Parathyroid adenoma (tissue), 2 donors: ENCODE data around the gene GXYLT2.

Experiments
- H2AFZ ChIP-seq: fragments of 300-600 bp; sonication (generic); one replicate; pipeline ENCODE4 v1.7.0; 2017; ENCODE audit warnings: antibody characterized with exemption, mild to moderate bottlenecking
- H3K27ac ChIP-seq: fragments of 300-600 bp; sonication (generic); one replicate; pipeline ENCODE4 v1.7.0; 2017
- H3K27me3 ChIP-seq: fragments of 300-600 bp; sonication (generic); one replicate; pipeline ENCODE4 v1.7.0; 2017; ENCODE audit warnings: low read length; ENCODE audit not compliant: control insufficient read depth, insufficient read depth
- H3K36me3 ChIP-seq: fragments of 300-600 bp; sonication (generic); one replicate; pipeline ENCODE4 v1.7.0; 2017; ENCODE audit warnings: low read length; ENCODE audit not compliant: control insufficient read depth, insufficient read depth
- H3K4me1 ChIP-seq: fragments of 300-600 bp; sonication (generic); one replicate; pipeline ENCODE4 v1.7.0; 2017; ENCODE audit warnings: control low read depth
- H3K4me2 ChIP-seq: fragments of 300-600 bp; sonication (generic); one replicate; pipeline ENCODE4 v1.7.0; 2017; ENCODE audit warnings: low read length
- H3K4me3 ChIP-seq: fragments of 300-600 bp; sonication (generic); one replicate; pipeline ENCODE4 v1.7.0; 2017; ENCODE audit warnings: low read depth, low read length
- H3K79me2 ChIP-seq: fragments of 300-600 bp; sonication (generic); one replicate; pipeline ENCODE4 v1.7.0; 2017; ENCODE audit warnings: control low read depth
- H3K9ac ChIP-seq: fragments of 300-600 bp; sonication (generic); one replicate; pipeline ENCODE4 v1.7.0; 2017; ENCODE audit warnings: mild to moderate bottlenecking
- H3K9me3 ChIP-seq: fragments of 300-600 bp; sonication (generic); one replicate; pipeline ENCODE4 v1.7.0; 2017; ENCODE audit warnings: low read length; ENCODE audit not compliant: control insufficient read depth
- CTCF ChIP-seq: fragments of 300-600 bp; sonication (generic); IDR thresholded peaks from one replicate; pipeline ENCODE4 v1.7.0; 2017; ENCODE audit warnings: antibody characterized with exemption, mild to moderate bottlenecking
- donor health status: primary hyperparathyroidism.

GXYLT2 gene

DNA sequence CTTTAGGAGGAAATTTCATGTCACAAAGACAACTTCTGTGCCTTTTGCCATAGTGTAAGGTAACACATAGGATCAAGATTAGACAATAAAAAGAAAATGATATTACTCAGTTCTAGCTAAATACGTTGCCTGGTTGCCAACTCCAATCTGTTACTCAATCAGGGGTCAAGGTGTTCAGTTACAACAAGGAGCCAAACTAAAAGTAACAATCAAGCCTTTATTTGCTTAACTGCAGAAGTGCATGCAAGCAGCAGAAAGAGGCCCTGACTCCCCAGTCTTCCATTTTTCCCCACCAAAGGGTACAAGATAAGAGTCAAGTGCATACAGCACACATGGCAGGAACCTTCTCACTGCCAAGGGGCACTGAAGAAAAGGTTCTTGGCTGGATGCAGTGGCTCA is 80.4 kb downstream of the GXYLT2 start:
- Histone ChIP-seq H3K9me3 (no peaks in the 10 kb centered on the region), H3K36me3 (no peaks in the 10 kb centered on the region), H3K4me1 (no peaks in the 10 kb centered on the region), H3K79me2 (no peaks in the 10 kb centered on the region), H2AFZ (no peak overlapping the region), H3K27me3 (no peaks in the 10 kb centered on the region), H3K4me3 (no peak overlapping the region), H3K27ac (no peak overlapping the region), H3K4me2 (no peak overlapping the region), H3K9ac (no peak overlapping the region)
- no peak for TF ChIP-seq CTCF

- no peak overlapping the region for H3K27ac ChIP-seq
- no peak overlapping the region for H2AFZ ChIP-seq
- no peaks in the 10 kb centered on the region for H3K27me3 ChIP-seq
- no peaks in the 10 kb centered on the region for H3K4me1 ChIP-seq
- H3K79me2 ChIP-seq = no peaks in the 10 kb centered on the region
- H3K36me3 ChIP-seq = no peaks in the 10 kb centered on the region
- TF ChIP-seq CTCF = no peak
- no peak overlapping the region for H3K9ac ChIP-seq
- no peaks in the 10 kb centered on the region for H3K9me3 ChIP-seq
- H3K4me3 ChIP-seq = no peak overlapping the region
- H3K4me2 ChIP-seq = no peak overlapping the region
Observed at GRCh38 chr3:72969766-72970165, 81.9 kb downstream of the GXYLT2 start.

DNA sequence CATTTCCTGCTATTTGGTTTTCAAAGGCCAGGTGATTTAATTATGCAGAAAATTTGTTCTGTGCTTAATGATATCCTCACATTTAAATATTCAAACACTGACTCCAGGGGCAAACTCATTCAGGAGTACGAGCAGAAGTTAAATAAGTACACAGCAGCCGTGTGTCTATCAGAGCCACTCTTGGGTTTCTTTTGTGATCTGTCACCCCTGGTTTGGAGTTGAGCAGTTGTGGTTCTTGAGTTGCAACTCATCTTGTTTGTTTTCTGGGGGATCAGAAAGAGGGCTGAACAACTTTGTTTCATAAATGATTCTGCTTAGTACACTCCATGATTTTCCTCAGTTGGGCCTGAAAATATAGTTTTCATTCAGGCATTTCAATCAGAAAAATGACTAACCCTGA is 83.1 kb downstream of the GXYLT2 start:
- no peak overlapping the region for H2AFZ ChIP-seq
- no peak overlapping the region for H3K9ac ChIP-seq
- H3K4me2 ChIP-seq = no peak overlapping the region
- H3K9me3 ChIP-seq = no peaks in the 10 kb centered on the region
- no peak overlapping the region for H3K4me3 ChIP-seq
- no peaks in the 10 kb centered on the region for H3K36me3 ChIP-seq
- no peaks in the 10 kb centered on the region for H3K79me2 ChIP-seq
- no peak overlapping the region for H3K27ac ChIP-seq
- no peaks in the 10 kb centered on the region for H3K27me3 ChIP-seq
- no peaks in the 10 kb centered on the region for H3K4me1 ChIP-seq
- no peak for TF ChIP-seq CTCF

DNA sequence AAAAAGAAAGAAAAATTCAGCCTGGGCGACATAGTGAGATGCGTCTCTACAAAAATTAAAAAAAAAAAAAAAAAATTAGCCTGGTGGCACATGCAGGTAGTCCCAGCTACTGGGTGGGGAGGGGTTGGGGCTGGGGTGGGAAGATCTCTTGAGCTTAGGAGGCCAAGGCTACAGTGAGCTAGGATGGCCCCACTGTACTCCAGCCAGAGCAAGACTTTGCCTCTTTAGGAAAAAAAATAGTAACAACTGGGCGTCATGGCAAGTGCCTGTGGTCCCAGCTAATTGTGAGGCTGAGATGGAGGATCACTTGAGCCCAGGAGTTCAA is 84.8 kb downstream of the GXYLT2 start:
- TF ChIP-seq CTCF = no peak

DNA sequence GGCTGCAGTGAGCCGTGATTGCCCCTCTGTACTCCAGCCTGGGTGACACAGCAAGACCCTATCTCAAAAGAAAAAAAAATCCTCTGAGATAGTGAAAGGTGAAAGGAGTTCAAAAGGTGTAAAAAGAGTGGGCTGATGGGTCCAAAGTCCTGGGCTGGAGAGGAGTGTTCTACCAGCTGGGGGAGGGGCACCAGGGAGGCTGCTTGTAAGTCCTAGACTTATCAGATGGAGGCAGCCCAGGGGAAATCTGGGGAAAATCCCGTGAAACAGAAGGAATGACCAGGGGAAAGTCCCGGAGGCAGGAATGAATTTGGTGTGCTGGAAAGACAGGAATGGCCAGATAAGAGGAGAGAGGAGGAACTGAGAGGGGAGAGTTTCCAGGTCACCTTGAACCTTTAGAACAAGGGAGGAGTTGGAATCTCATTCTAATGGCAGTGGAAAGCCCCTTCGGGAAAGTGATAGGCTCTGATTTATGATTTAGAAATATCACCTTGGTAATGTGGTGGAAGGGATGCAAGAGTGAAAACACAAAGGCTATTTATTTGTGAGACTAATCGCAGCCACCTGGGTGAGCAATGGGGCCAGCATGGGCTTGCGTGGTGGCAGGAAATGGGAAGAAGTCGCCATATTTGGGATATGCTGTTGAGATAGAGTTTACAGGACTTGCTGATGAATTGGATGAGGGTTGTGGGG is 85.3 kb downstream of the GXYLT2 start:
- H3K9me3 ChIP-seq = no peaks in the 10 kb centered on the region
- no peaks in the 10 kb centered on the region for H3K36me3 ChIP-seq
- H3K27ac ChIP-seq = no peak overlapping the region
- no peak overlapping the region for H3K9ac ChIP-seq
- no peaks in the 10 kb centered on the region for H3K4me1 ChIP-seq
- no peak for TF ChIP-seq CTCF
- no peak overlapping the region for H3K4me3 ChIP-seq
- H2AFZ ChIP-seq = no peak overlapping the region
- H3K4me2 ChIP-seq = no peak overlapping the region
- no peaks in the 10 kb centered on the region for H3K27me3 ChIP-seq
- H3K79me2 ChIP-seq = no peaks in the 10 kb centered on the region

More for the DNA sequence above, 84.8 kb downstream of the GXYLT2 start:
- Histone ChIP-seq H3K9me3 (no peaks in the 10 kb centered on the region), H3K4me2 (no peak overlapping the region), H3K79me2 (no peaks in the 10 kb centered on the region), H2AFZ (no peak overlapping the region), H3K27ac (no peak overlapping the region), H3K4me1 (no peaks in the 10 kb centered on the region), H3K27me3 (no peaks in the 10 kb centered on the region), H3K9ac (no peak overlapping the region), H3K4me3 (no peak overlapping the region), H3K36me3 (no peaks in the 10 kb centered on the region)
